MM.1S (cell line): ENCODE results near the gene CLEC2D.

ENCODE experiments used
- DNase-seq: peaks from one replicate; pipeline ENCODE4 v3.0.0-alpha.2; 2015
- H2AFZ ChIP-seq: fragments of 300-600 bp; sonication (generic); 2 replicates; pipeline ENCODE4 v1.6.0; 2016; ENCODE audit warnings: antibody characterized with exemption, low read length
- H3F3A ChIP-seq: fragments of 300-600 bp; sonication (generic); 2 replicates; pipeline ENCODE4 v1.6.1; 2016; ENCODE audit warnings: mild to moderate bottlenecking, antibody characterized with exemption, low read length, moderate library complexity, mixed read lengths; ENCODE audit not compliant: insufficient read depth
- H3K27ac ChIP-seq: fragments of 300-600 bp; sonication (generic); 2 replicates; pipeline ENCODE4 v1.5.1; 2016; ENCODE audit warnings: mild to moderate bottlenecking, low read length
- H3K27me3 ChIP-seq: fragments of 300-600 bp; sonication (generic); replicated peaks from 2 replicates; pipeline ENCODE4 v1.6.0; 2016; ENCODE audit warnings: low read length; ENCODE audit not compliant: insufficient read depth
- H3K36me3 ChIP-seq: fragments of 300-600 bp; sonication (generic); replicated peaks from 2 replicates; pipeline ENCODE4 v1.6.1; 2016; ENCODE audit warnings: mild to moderate bottlenecking, low read length, mixed read lengths; ENCODE audit not compliant: insufficient read depth
- H3K4me1 ChIP-seq: fragments of 300-600 bp; sonication (generic); 2 replicates; pipeline ENCODE4 v1.6.1; 2016; ENCODE audit warnings: low read length, mixed read lengths
- H3K4me2 ChIP-seq: fragments of 300-600 bp; sonication (generic); 2 replicates; pipeline ENCODE4 v1.6.0; 2016; ENCODE audit warnings: low read depth, low read length
- H3K4me3 ChIP-seq: fragments of 300-600 bp; sonication (generic); 2 replicates; pipeline ENCODE4 v1.5.1; 2016; ENCODE audit warnings: low read length, mixed read lengths
- H3K79me2 ChIP-seq: fragments of 300-600 bp; sonication (generic); 2 replicates; pipeline ENCODE4 v1.6.1; 2016; ENCODE audit warnings: mixed run types, low read length, mixed read lengths
- H3K9ac ChIP-seq: fragments of 300-600 bp; sonication (generic); 2 replicates; pipeline ENCODE4 v1.6.1; 2016; ENCODE audit warnings: low read length, mixed read lengths
- H3K9me2 ChIP-seq: fragments of 300-600 bp; sonication (generic); replicated peaks from 2 replicates; pipeline ENCODE4 v1.6.1; 2016; ENCODE audit warnings: mild to moderate bottlenecking, low read length, mixed read lengths; ENCODE audit not compliant: insufficient read depth
- H3K9me3 ChIP-seq: fragments of 300-600 bp; sonication (generic); replicated peaks from 2 replicates; pipeline ENCODE4 v1.6.1; 2016; ENCODE audit warnings: mild to moderate bottlenecking, low read length, mixed read lengths; ENCODE audit not compliant: insufficient read depth
- H4K20me1 ChIP-seq: fragments of 300-600 bp; sonication (generic); 2 replicates; pipeline ENCODE4 v1.6.1; 2016; ENCODE audit warnings: mild to moderate bottlenecking, low read length, moderate library complexity, mixed read lengths; ENCODE audit not compliant: insufficient read depth
- EZH2 ChIP-seq: fragments of 300-600 bp; sonication (generic); optimal IDR thresholded peaks from 2 replicates; pipeline ENCODE3; 2017; ENCODE audit warnings: low read depth, mild to moderate bottlenecking, antibody characterized with exemption, low read length, mixed read lengths
- EZH2phosphoT487 ChIP-seq: fragments of 300-600 bp; sonication (generic); IDR thresholded peaks from 2 replicates; pipeline ENCODE4 v1.6.1; 2018; ENCODE audit warnings: antibody characterized with exemption, low read length
- TF ChIP-seq, protein P1 (sequence below): fragments of 300-600 bp; sonication (generic); IDR thresholded peaks from 2 replicates; pipeline ENCODE4 v1.5.1; 2016; ENCODE audit warnings: antibody characterized with exemption, low read length, mixed read lengths

CLEC2D gene

DNA sequence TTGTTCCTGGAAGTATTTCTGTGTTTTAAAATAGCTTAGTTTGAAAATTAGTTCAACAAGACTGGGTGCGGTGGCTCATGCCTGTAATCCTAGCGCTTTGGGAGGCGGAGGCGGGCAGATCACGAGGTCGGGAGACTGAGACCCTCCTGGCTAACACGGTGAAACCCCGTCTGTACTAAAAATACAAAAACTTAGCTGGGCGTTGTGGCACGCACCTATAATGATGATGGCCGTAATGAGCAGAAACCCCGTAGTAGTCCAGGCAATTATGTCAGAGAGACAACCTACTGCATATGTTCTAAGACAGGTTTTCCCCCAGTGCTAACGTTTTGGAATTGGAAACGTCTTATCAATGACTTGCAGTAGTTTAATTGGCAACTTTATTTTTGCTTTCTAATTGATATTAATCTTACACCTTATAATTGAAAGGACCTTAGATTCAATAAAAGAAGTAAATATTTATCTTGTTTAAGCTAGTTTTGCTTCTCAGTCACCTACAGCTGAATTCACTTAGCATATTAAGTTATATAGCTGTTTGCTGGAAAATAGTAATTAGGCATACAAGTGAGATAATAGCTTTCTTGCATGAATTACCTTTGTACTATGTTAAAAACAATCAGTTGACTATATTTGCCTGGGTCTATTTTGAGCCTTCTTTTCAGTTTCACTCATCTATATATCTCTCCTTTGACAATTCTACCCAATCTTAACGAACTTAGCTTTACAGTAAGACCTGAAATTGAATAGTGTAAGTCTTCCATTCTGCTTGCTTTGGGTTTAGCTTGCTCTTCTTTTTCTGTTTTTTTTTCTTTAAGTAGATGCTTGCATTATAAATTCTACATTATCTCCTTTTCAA, 47.8 kb downstream of the CLEC2D start:
- H4K20me1 ChIP-seq: no peaks in the 10 kb centered on the region
- peak; percentile 52 for DNase-seq
- H3K79me2 ChIP-seq: no peaks in the 10 kb centered on the region
- H3K27ac ChIP-seq: peak overlapping the region; percentile 43; the same call in 1 of the 2 replicates
- peak overlapping the region; percentile 55 for H3K4me2 ChIP-seq
- H3K4me3 ChIP-seq: no peak overlapping the region
- no peaks in the 10 kb centered on the region for H3K9me2 ChIP-seq
- H3K36me3 ChIP-seq: no peaks in the 10 kb centered on the region
- no peak for TF ChIP-seq EZH2phosphoT487
- no peak for TF ChIP-seq EZH2
- TF ChIP-seq, protein P1, sequence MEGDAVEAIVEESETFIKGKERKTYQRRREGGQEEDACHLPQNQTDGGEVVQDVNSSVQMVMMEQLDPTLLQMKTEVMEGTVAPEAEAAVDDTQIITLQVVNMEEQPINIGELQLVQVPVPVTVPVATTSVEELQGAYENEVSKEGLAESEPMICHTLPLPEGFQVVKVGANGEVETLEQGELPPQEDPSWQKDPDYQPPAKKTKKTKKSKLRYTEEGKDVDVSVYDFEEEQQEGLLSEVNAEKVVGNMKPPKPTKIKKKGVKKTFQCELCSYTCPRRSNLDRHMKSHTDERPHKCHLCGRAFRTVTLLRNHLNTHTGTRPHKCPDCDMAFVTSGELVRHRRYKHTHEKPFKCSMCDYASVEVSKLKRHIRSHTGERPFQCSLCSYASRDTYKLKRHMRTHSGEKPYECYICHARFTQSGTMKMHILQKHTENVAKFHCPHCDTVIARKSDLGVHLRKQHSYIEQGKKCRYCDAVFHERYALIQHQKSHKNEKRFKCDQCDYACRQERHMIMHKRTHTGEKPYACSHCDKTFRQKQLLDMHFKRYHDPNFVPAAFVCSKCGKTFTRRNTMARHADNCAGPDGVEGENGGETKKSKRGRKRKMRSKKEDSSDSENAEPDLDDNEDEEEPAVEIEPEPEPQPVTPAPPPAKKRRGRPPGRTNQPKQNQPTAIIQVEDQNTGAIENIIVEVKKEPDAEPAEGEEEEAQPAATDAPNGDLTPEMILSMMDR: no peak
- H3K9ac ChIP-seq: no peak overlapping the region
- H2AFZ ChIP-seq: 0 out of 2 replicates have a peak overlapping the region, but pooled peaks have one; percentile 14
- peaks cover 54% of the 10 kb centered on the region for H3K4me1 ChIP-seq
- H3F3A ChIP-seq: peaks cover 18% of the 10 kb centered on the region
- H3K27me3 ChIP-seq: no peaks in the 10 kb centered on the region
- no peaks in the 10 kb centered on the region for H3K9me3 ChIP-seq

DNA sequence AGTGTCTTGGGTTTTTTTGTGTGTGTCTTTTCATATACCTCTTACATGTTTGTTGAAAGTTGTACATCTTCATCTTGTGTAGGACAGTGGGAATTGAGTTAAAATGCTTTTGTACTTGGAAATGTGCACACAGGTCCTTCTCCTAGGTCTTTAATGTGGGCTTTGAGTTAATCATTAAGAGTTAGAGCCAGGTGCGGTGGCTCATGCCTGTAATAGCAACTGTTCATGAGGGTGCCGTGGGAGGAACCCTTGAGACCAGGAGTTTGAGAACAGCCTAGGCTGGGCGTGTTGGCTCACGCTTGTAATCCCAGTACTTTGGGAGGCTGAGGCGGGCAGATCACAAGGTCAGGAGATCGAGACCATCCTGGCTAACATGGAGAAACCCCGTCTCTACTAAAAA, 49.5 kb downstream of the CLEC2D start:
- Histone ChIP-seq H3K27me3 (no peaks in the 10 kb centered on the region), H3F3A (peaks cover 18% of the 10 kb centered on the region), H3K79me2 (no peaks in the 10 kb centered on the region), H3K4me1 (peaks cover 63% of the 10 kb centered on the region), H4K20me1 (no peaks in the 10 kb centered on the region), H3K9me2 (no peaks in the 10 kb centered on the region), H3K4me3 (no peak overlapping the region), H3K9me3 (no peaks in the 10 kb centered on the region), H2AFZ (no peak overlapping the region), H3K36me3 (no peaks in the 10 kb centered on the region), H3K27ac (no peak overlapping the region), H3K9ac (no peak overlapping the region), H3K4me2 (no peak overlapping the region)
- no peak for DNase-seq
- no peak for TF ChIP-seq EZH2
- no peak for TF ChIP-seq EZH2phosphoT487
- TF ChIP-seq, protein P1: no peak

DNA sequence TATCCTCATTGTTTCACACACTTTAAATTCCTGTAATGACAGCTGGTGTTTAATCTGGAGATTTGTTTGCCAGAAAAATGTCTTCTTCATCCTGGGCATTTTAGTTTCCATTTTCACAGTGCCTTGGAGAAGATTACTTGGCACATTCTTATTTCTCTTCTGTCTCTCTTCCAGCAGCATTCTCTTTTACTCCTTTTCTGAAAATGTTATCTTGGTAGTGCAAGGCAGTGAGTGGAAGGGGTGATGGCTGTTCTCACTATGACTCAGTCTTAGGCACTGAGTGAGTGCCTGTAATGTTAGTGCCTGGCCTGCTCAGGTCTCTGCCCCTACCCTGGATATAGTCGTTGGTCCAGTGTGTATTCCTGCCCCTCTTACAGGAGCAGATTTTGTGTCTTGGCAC, 50.3 kb downstream of the CLEC2D start:
- no peak overlapping the region for H3K9ac ChIP-seq
- TF ChIP-seq EZH2 (no peak), EZH2phosphoT487 (no peak)
- TF ChIP-seq, protein P1: no peak
- no peak overlapping the region for H2AFZ ChIP-seq
- H3K4me3 ChIP-seq: no peak overlapping the region
- no peaks in the 10 kb centered on the region for H3K79me2 ChIP-seq
- H3K27ac ChIP-seq: no peak overlapping the region
- no peaks in the 10 kb centered on the region for H3K27me3 ChIP-seq
- no peaks in the 10 kb centered on the region for H3K9me2 ChIP-seq
- no peak overlapping the region for H3K4me2 ChIP-seq
- no peak for DNase-seq
- H3K36me3 ChIP-seq: no peaks in the 10 kb centered on the region
- peaks cover 18% of the 10 kb centered on the region for H3F3A ChIP-seq
- no peaks in the 10 kb centered on the region for H3K9me3 ChIP-seq
- no peaks in the 10 kb centered on the region for H4K20me1 ChIP-seq
- peaks cover 63% of the 10 kb centered on the region for H3K4me1 ChIP-seq
